ENCODE measurements around the gene CNTN1. TPM values are rescaled to one million over a fixed set of nuclear protein-coding genes. Genes with fewer than 3 reads are reported as not detected.

The CNTN1 gene
- total RNA-seq, 1 experiment from 2014 or later = 3.0 TPM

GRCh38 chr12:40946612-40947194 lies 254.5 kb downstream of the CNTN1 start:
- POLR2A ChIA-PET = no interaction called here
- intact Hi-C loops (cut with micrococcal nuclease) = loop anchor here (2.0 to 10.0 kb wide), 4 partner anchors 1078 to 1621 kb away; no protein-coding TSS in a partner anchor
- no peak overlapping the region for H3K9ac ChIP-seq (ENCODE audit: low read length)

More at GRCh38 chr12:40946612-40947194, 254.5 kb downstream of the CNTN1 start:
- H3K9me3 ChIP-seq (ENCODE audit: control insufficient read depth in 1 of 2, insufficient read depth in 1 of 2, low read depth in 1 of 2, low read length in 2 of 2) = no peaks in the 10 kb centered on the region
- H3K27ac ChIP-seq (ENCODE audit: low read depth, low read length) = no peak overlapping the region
- H3K79me2 ChIP-seq (ENCODE audit: insufficient read depth, low read length) = no peaks in the 10 kb centered on the region
- no peak overlapping the region for H3K4me3 ChIP-seq (replicated peaks in 1 of 2; ENCODE audit: low read depth in 1 of 2, low read length in 2 of 2)
- H3K36me3 ChIP-seq (ENCODE audit: control insufficient read depth in 1 of 2, insufficient read depth in 2 of 2, low read length in 2 of 2) = no peaks in the 10 kb centered on the region
- H3K4me2 ChIP-seq (ENCODE audit: low read length) = no peak overlapping the region
- ChIA-PET CTCF (interaction anchor here (0.6 to 2.8 kb wide), 8 partner anchors 14 to 1426 kb away, joined by 3 to 9 read pairs (median 4); no protein-coding TSS in a partner anchor), RAD21 (ENCODE audit: low non-redundant PET in 1 of 2, low total read pairs in 2 of 2, uncharacterized antibody in 2 of 2, unreplicated experiment in 2 of 2) (no interaction called here)
- H3K27me3 ChIP-seq (ENCODE audit: insufficient read depth, low read length) = no peaks in the 10 kb centered on the region
- DNase-seq (ENCODE audit: low read depth, low spot score) (peak; percentile 22), ATAC-seq (no peak)
- H3K9me2 ChIP-seq (ENCODE audit: insufficient read depth) = no peaks in the 10 kb centered on the region
- H4K20me1 ChIP-seq (ENCODE audit: insufficient read depth) = no peaks in the 10 kb centered on the region
- H3K4me1 ChIP-seq (ENCODE audit: control insufficient read depth in 1 of 2, insufficient read depth in 2 of 2, low read length in 2 of 2) = no peaks in the 10 kb centered on the region
- no TSS peak for BruUV-seq (replicated peaks)
- TF ChIP-seq JUND (IDR thresholded peaks at IDR 0.05) (no peak), YY1 (IDR thresholded peaks at IDR 0.05; ENCODE audit: extremely low read depth, insufficient replicate concordance, low read depth, low read length) (no peak), RAD21 (IDR thresholded peaks at IDR 0.05; ENCODE audit: low read depth) (peak; percentile 71), CTCF (IDR thresholded peaks at IDR 0.05 in 2 of 3, conservative IDR thresholded peaks at IDR 0.05 in 1 of 3; ENCODE audit: borderline replicate concordance in 1 of 3, insufficient read depth in 1 of 3, low read depth in 2 of 3, low read length in 2 of 3) (peak; percentile 31 to 63 (median 53); a peak in 4 of 6 replicates), MAX (IDR thresholded peaks at IDR 0.05) (no peak), ZFX (IDR thresholded peaks at IDR 0.05) (no peak), EZH2phosphoT487 (IDR thresholded peaks at IDR 0.05; ENCODE audit: borderline replicate concordance) (no peak), TCF7L2 (IDR thresholded peaks at IDR 0.05; ENCODE audit: borderline replicate concordance, extremely low read depth, insufficient read depth, insufficient read length) (no peak), REST (IDR thresholded peaks at IDR 0.05; ENCODE audit: low read depth) (no peak)
- no peak overlapping the region for H2AFZ ChIP-seq (ENCODE audit: low read depth, low read length, poor library complexity, severe bottlenecking)

All from HCT116 (cell line).